ENCODE results near the gene SLC2A5. TPM values are rescaled to one million over a fixed set of nuclear protein-coding genes. Genes with fewer than 3 reads are reported as not detected.

Gene SLC2A5
- total RNA-seq, 1 experiment from 2014 or later: not detected

GRCh38 chr1:9080705-9081291 lies 11.4 kb upstream of the SLC2A5 start:
- Histone ChIP-seq H3K79me2 (ENCODE audit: low read length) (no peaks in the 10 kb centered on the region), H2AFZ (ENCODE audit: low read length) (no peak overlapping the region; the same call in 1 of the 2 replicates), H3F3A (ENCODE audit: low read length, unreplicated experiment) (no peaks in the 10 kb centered on the region), H3K9me2 (replicated peaks; ENCODE audit: low read length) (no peaks in the 10 kb centered on the region), H3K4me2 (ENCODE audit: low read length) (peak overlapping the region; percentile 47), H3K4me1 (ENCODE audit: insufficient read depth, low read length) (peaks cover 34% of the 10 kb centered on the region), H3K27ac (ENCODE audit: low read length) (peak overlapping the region; percentile 60), H3K9ac (ENCODE audit: low read length) (0 out of 2 replicates have a peak overlapping the region, but pooled peaks have one; percentile 6), H3K27me3 (ENCODE audit: low read length) (no peaks in the 10 kb centered on the region), H3K4me3 (ENCODE audit: low read length) (no peak overlapping the region), H3K9me3 (ENCODE audit: low read length) (no peaks in the 10 kb centered on the region), H3K36me3 (ENCODE audit: low read depth, low read length) (no peaks in the 10 kb centered on the region), H4K20me1 (ENCODE audit: low read length) (no peaks in the 10 kb centered on the region)
- intact Hi-C loops (cut with micrococcal nuclease): no loop called here
- CTCF ChIA-PET: no interaction called here
- ATAC-seq (peak; percentile 58), DNase-seq (peak; percentile 77)
- POLR2A ChIA-PET (ENCODE audit: unreplicated experiment): no interaction called here
- no TSS peak for BruUV-seq (replicated peaks)
- TF ChIP-seq CTCF (conservative IDR thresholded peaks at IDR 0.05; ENCODE audit: low read depth, low read length) (no peak), EZH2 (IDR thresholded peaks at IDR 0.05; ENCODE audit: low read length, unreplicated experiment) (no peak), EZH2phosphoT487 (IDR thresholded peaks at IDR 0.05; ENCODE audit: borderline replicate concordance, low read length) (no peak)

DNA sequence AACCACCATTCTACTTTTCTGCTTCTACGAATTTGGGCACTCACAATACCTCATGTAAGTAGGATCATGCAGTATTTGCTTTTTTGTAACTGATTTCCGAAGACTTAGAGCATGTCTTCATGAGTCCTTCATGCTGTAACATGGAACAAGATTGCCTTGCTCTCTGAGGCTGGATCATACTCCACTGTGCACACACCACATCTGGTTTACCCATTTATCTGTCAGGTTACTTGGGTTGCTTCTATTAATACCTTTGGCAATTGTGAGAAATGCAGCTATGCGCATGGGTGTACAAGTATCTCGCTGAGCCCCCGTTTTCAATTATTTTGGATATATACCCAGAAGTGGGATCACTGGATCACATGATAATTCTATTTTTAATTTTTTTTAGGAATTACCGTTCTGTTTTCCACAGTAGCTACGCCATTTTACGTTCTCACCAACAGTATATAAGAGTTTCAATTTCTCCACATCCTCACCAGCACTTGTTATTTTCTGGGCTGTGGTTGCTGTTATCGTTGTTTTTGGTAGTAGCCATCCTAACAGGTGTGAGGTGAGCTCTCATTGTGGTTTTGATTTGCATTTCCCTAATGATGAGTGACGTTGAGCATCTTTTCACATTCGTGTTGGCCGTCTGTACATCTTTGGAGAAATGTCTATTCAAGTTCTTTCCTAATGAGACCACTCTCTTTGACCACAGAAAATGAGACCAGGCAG lies 10.7 kb upstream of the SLC2A5 start:
- Histone ChIP-seq H3K4me3 (ENCODE audit: low read length) (no peak overlapping the region), H3K4me1 (ENCODE audit: insufficient read depth, low read length) (peaks cover 36% of the 10 kb centered on the region), H3K9me3 (ENCODE audit: low read length) (no peaks in the 10 kb centered on the region), H3K9me2 (replicated peaks; ENCODE audit: low read length) (no peaks in the 10 kb centered on the region), H3K27me3 (ENCODE audit: low read length) (no peaks in the 10 kb centered on the region), H3K36me3 (ENCODE audit: low read depth, low read length) (no peaks in the 10 kb centered on the region), H3F3A (ENCODE audit: low read length, unreplicated experiment) (no peaks in the 10 kb centered on the region), H2AFZ (ENCODE audit: low read length) (no peak overlapping the region), H4K20me1 (ENCODE audit: low read length) (no peaks in the 10 kb centered on the region), H3K4me2 (ENCODE audit: low read length) (peak overlapping the region; percentile 47), H3K9ac (ENCODE audit: low read length) (no peak overlapping the region), H3K27ac (ENCODE audit: low read length) (peak overlapping the region; percentile 60), H3K79me2 (ENCODE audit: low read length) (no peaks in the 10 kb centered on the region)
- BruUV-seq (replicated peaks): no TSS peak
- ChIA-PET CTCF (no interaction called here), POLR2A (ENCODE audit: unreplicated experiment) (no interaction called here)
- ATAC-seq: no peak
- no peak for DNase-seq
- intact Hi-C loops (cut with micrococcal nuclease): no loop called here
- TF ChIP-seq EZH2 (IDR thresholded peaks at IDR 0.05; ENCODE audit: low read length, unreplicated experiment) (no peak), CTCF (conservative IDR thresholded peaks at IDR 0.05; ENCODE audit: low read depth, low read length) (no peak), EZH2phosphoT487 (IDR thresholded peaks at IDR 0.05; ENCODE audit: borderline replicate concordance, low read length) (no peak)

Measured in PC-3 (cell line).